DOHH2 (cell line): ENCODE data around the gene PKD1.

ENCODE experiments used
- H3F3A ChIP-seq: fragments of 200-600 bp; sonication (generic), shearing (Covaris generic); 2 replicates; pipeline ENCODE4 v1.6.0; 2016; ENCODE audit warnings: antibody characterized with exemption, mild to moderate bottlenecking; ENCODE audit not compliant: control insufficient read depth, insufficient read depth
- H3K27ac ChIP-seq: fragments of 200-600 bp; sonication (generic); 2 replicates; pipeline ENCODE4 v1.5.1; 2014; ENCODE audit warnings: low read depth, mild to moderate bottlenecking, low read length, moderate library complexity
- H3K27me3 ChIP-seq: fragments of 200-600 bp; sonication (generic); 2 replicates; pipeline ENCODE4 v1.6.1; 2014; ENCODE audit warnings: mild to moderate bottlenecking, low read length, mixed read lengths; ENCODE audit not compliant: control insufficient read depth
- H3K36me3 ChIP-seq: fragments of 200-600 bp; sonication (generic); 2 replicates; pipeline ENCODE4 v1.6.1; 2014; ENCODE audit warnings: mild to moderate bottlenecking, low read length, moderate library complexity, mixed read lengths; ENCODE audit not compliant: control insufficient read depth
- H3K4me1 ChIP-seq: fragments of 200-600 bp; sonication (generic); 2 replicates; pipeline ENCODE4 v1.6.1; 2014; ENCODE audit warnings: mild to moderate bottlenecking, low read length, mixed read lengths; ENCODE audit not compliant: control insufficient read depth
- H3K4me2 ChIP-seq: fragments of 200-600 bp; sonication (generic); 2 replicates; pipeline ENCODE4 v1.6.0; 2014; ENCODE audit warnings: mild to moderate bottlenecking, low read length, moderate library complexity
- H3K4me3 ChIP-seq: fragments of 200-600 bp; sonication (generic); 2 replicates; pipeline ENCODE4 v1.5.1; 2014; ENCODE audit warnings: mild to moderate bottlenecking, low read length, mixed read lengths
- H3K79me2 ChIP-seq: fragments of 200-600 bp; sonication (generic); 2 replicates; pipeline ENCODE4 v1.6.1; 2014; ENCODE audit warnings: mild to moderate bottlenecking, low read length, mixed read lengths; ENCODE audit not compliant: control insufficient read depth
- H3K9me2 ChIP-seq: fragments of 200-600 bp; sonication (generic); replicated peaks from 2 replicates; pipeline ENCODE4 v1.6.1; 2014; ENCODE audit warnings: mild to moderate bottlenecking, low read length, mixed read lengths; ENCODE audit not compliant: control insufficient read depth
- H3K9me3 ChIP-seq: fragments of 200-600 bp; sonication (generic); 2 replicates; pipeline ENCODE4 v1.6.1; 2014; ENCODE audit warnings: antibody characterized with exemption, low read length, mixed read lengths; ENCODE audit not compliant: control insufficient read depth, insufficient read depth
- H4K20me1 ChIP-seq: fragments of 200-600 bp; sonication (generic); 2 replicates; pipeline ENCODE4 v1.6.0; 2014; ENCODE audit warnings: low read depth, mild to moderate bottlenecking, antibody characterized with exemption, low read length, moderate library complexity; ENCODE audit not compliant: control insufficient read depth, insufficient read depth
- EZH2phosphoT487 ChIP-seq: fragments of 200-600 bp; sonication (generic); IDR thresholded peaks from 2 replicates; pipeline ENCODE4 v1.6.1; 2017; ENCODE audit warnings: borderline replicate concordance, mild to moderate bottlenecking, antibody characterized with exemption, low read length, moderate library complexity, mixed read lengths
- TF ChIP-seq, protein P1 (sequence below): fragments of 200-600 bp; sonication (generic); IDR thresholded peaks from one replicate; pipeline ENCODE4 v1.5.1; 2014; ENCODE audit warnings: antibody characterized with exemption, mild to moderate bottlenecking, low read depth, low read length; ENCODE audit not compliant: poor library complexity, severe bottlenecking

Gene PKD1

DNA sequence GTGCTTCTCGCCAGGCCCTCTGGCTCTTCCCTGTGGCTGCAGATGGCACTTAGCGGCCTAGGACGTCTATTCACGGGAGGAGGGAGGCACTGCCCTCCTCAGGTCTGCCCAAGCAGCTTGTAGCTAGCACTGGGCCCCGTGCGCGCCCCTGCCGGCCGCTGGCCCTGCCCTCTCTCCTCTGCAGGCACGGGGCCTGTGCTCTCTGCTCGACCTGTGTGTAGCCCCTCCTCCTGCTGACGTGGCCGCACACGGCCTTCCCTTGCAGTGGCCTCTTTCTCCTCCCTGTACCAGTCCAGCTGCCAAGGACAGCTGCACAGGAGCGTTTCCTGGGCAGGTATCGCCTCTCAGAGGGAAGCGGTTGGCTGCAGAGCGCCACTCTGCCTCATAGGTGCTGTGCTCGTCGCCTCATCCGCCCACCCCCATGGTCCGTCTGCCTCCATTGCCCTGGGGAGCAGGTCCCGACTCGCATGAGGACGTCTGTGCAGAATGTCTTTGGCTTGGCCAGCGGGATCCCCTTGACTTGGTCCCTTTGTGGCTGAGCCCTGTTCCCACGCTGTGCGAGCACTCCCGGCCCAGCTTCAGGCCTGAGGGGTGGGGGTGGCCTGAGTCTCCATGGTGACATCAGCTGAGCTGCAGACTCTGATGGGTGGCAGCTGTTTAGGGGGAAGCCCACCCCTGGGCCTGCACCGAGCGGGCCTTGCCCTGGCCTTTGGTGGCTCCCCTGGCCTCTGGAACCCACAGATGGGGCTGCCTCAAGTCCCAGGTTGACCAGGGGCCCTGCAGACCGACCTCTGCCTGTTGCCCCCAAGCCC is 53.3 kb downstream of the PKD1 start:
- no peaks in the 10 kb centered on the region for H4K20me1 ChIP-seq
- H3K4me2 ChIP-seq: no peak overlapping the region
- H3K27me3 ChIP-seq: no peaks in the 10 kb centered on the region
- no peaks in the 10 kb centered on the region for H3K79me2 ChIP-seq
- H3K9me2 ChIP-seq: no peaks in the 10 kb centered on the region
- TF ChIP-seq, protein P1, sequence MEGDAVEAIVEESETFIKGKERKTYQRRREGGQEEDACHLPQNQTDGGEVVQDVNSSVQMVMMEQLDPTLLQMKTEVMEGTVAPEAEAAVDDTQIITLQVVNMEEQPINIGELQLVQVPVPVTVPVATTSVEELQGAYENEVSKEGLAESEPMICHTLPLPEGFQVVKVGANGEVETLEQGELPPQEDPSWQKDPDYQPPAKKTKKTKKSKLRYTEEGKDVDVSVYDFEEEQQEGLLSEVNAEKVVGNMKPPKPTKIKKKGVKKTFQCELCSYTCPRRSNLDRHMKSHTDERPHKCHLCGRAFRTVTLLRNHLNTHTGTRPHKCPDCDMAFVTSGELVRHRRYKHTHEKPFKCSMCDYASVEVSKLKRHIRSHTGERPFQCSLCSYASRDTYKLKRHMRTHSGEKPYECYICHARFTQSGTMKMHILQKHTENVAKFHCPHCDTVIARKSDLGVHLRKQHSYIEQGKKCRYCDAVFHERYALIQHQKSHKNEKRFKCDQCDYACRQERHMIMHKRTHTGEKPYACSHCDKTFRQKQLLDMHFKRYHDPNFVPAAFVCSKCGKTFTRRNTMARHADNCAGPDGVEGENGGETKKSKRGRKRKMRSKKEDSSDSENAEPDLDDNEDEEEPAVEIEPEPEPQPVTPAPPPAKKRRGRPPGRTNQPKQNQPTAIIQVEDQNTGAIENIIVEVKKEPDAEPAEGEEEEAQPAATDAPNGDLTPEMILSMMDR: no peak
- no peaks in the 10 kb centered on the region for H3F3A ChIP-seq
- no peaks in the 10 kb centered on the region for H3K9me3 ChIP-seq
- no peak overlapping the region for H3K27ac ChIP-seq
- peaks cover 19% of the 10 kb centered on the region for H3K36me3 ChIP-seq
- peaks cover 6% of the 10 kb centered on the region for H3K4me1 ChIP-seq
- no peak overlapping the region for H3K4me3 ChIP-seq

DNA sequence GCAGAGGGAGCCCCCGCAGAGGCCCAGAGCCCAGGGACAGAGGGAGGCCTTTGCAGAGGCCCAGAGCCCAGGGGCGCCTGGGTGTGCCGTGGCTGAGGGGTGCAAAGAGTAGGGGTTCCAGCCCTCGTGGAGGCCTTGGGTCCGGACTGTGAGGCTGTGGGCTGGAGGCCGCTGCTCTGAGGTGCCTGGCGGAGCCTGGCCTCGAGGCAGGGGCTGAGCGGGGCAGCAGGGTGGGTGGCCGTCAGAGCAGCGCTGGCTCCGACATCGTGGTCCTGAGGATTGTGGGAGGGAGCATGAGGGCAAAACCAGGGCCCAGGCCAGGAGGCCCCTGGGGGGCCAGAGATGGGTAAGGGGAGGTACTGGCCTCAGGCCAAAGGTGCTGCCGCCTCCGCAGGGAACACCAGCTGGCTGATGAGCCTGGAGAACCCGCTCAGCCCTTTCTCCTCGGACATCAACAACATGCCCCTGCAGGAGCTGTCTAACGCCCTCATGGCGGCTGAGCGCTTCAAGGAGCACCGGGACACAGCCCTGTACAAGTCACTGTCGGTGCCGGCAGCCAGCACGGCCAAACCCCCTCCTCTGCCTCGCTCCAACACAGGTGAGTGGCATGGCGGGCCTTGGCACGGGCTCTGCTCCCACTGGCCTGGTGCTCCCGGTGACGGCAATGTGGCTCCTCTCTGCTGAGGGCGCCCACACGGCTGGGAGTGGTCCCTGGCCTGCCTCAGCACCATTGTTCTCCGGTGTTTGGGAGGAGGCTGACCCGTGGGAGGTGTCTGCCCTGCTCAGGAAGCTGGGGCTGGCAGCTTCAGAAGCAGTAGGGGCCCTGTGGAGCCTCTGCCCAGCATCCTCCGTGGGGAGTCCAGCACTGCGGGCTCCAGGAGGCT is 54.3 kb downstream of the PKD1 start:
- Histone ChIP-seq H3K4me1 (no peaks in the 10 kb centered on the region), H3K79me2 (no peaks in the 10 kb centered on the region), H3K36me3 (peaks cover 10% of the 10 kb centered on the region), H3F3A (no peaks in the 10 kb centered on the region), H3K27ac (no peak overlapping the region), H3K27me3 (no peaks in the 10 kb centered on the region), H3K9me3 (no peaks in the 10 kb centered on the region), H3K9me2 (no peaks in the 10 kb centered on the region), H3K4me3 (no peak overlapping the region), H3K4me2 (no peak overlapping the region), H4K20me1 (no peaks in the 10 kb centered on the region)
- TF ChIP-seq EZH2phosphoT487: no peak
- TF ChIP-seq, protein P1: no peak

DNA sequence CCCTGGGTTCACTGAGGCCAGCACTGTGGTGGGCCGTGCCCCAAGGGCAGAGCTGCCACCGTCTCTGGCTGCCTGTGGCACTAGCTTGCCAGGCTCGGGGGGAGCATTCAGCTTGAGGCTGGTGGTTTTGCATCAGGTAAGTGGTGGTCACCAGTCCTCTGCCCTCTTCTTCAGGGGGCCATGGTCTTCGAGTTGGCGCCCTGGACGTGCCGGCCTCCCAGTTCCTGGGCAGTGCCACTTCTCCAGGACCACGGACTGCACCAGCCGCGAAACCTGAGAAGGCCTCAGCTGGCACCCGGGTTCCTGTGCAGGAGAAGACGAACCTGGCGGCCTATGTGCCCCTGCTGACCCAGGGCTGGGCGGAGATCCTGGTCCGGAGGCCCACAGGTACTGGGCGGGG is 55.7 kb downstream of the PKD1 start:
- Histone ChIP-seq H3K27me3 (no peaks in the 10 kb centered on the region), H3K79me2 (no peaks in the 10 kb centered on the region), H4K20me1 (no peaks in the 10 kb centered on the region), H3K9me3 (no peaks in the 10 kb centered on the region), H3K4me3 (no peak overlapping the region), H3K4me1 (no peaks in the 10 kb centered on the region), H3K27ac (no peak overlapping the region), H3K36me3 (peaks cover 3% of the 10 kb centered on the region; the same call in 1 of the 2 replicates), H3F3A (no peaks in the 10 kb centered on the region), H3K9me2 (no peaks in the 10 kb centered on the region), H3K4me2 (no peak overlapping the region)
- TF ChIP-seq, protein P1: no peak
- TF ChIP-seq EZH2phosphoT487: no peak
